Frontal cortex (tissue), 4 donors: ENCODE data around the gene GALNT18. TPM values are rescaled to one million over a fixed set of nuclear protein-coding genes. Genes with fewer than 3 reads are reported as not detected.
A peak's percentile ranks its signal among the peaks of the same experiment; 100 is the strongest.

Experiments
- DNase-seq, 2 donors: peaks; one replicate each; pipeline ENCODE4 v3.0.0; 2012; ENCODE audit warnings: low spot score in 2 of 2
- FAIRE-seq: peaks from 2 replicates; lab custom pipeline; 2012; peaks lifted over from hg19 to GRCh38; lab: Jason Lieb, UNC
- total RNA-seq: library from RNA; depleted of rRNA; stranded (reverse); fragments of >200 nt; gene quantifications from one replicate; pipeline ENCODE4 v1.2.3, GENCODE V29; 2014
- donor health status: control.
- donor health status: control.
- donor health status: control.

Gene GALNT18
- total RNA-seq, 1 donor from 2014 or later: 20.4 TPM

DNA sequence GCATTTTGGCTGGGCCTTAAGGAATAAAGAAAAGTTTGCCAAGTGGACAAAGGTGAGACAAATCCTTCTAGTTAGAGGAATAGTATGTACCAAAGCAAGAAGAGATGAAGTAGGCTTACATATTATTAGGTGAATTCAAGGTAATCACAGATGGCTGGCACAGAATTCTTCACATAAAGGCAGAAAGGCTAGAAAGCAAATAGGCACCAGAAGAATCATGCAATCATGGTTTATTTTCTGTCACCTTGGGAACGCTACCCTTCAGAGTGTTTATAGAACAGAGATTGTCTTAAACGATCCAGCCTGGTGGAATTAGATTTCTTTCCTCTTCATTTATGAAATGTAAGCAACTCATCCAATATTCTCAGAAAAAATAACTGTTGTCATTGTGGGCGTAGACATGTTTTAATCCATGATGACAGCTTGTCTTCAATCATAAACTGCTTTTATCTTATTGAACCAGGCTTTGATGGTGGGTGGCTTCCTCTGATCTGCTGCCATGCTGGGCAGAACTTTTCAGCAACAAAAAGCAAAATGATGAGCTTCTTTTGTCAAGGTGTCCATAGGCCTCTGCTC, 219.8 kb downstream of the GALNT18 start:
- no peak for DNase-seq
- FAIRE-seq: no peak

DNA sequence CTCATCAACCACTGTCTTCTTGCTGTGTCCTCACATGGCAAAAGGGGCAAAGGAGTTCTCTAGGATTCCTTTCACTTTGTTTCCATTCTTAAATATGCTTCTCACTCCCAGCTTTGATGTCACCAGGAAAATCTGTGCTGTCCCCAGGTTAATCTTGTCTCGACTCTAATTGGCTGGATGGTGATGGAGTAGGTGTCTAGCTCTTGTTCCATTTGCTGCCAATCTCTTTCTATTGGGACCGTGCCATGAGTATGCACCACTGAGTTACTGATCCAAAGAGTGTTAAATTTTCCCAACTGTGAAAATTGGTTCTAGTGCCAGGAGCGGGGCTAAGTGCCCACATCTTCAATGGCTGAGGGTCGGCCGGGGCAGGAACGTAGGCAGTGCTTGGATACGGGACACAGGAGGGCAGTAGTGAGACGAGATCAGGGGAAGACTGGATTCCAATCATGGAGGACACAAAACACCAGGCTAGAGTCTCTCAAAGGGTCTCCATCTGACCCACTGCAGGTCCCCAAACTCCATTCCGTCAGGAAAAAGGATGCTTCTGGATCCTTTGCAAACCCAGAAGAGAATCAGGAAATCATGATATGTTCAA, 221.1 kb downstream of the GALNT18 start:
- FAIRE-seq (no peak), DNase-seq (no peak)

DNA sequence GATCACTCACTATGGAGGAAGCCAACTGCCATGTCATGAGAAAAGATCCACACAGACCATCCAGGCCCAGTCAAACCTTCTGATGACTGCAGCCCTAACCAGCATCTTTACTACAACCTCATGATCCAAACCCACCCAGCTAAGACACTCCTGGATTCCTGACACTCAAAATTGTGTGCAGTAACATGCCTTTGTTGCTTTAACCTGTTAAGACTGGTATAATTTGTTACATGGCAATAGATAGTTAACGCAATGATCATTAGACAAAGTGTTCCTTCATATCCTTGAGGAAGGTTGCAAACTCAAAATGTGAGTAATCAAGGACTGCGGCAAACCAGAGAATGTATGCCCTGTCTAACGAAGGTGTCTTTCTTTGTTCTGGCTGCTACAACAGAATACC, 221.7 kb downstream of the GALNT18 start:
- no peak for FAIRE-seq

DNA sequence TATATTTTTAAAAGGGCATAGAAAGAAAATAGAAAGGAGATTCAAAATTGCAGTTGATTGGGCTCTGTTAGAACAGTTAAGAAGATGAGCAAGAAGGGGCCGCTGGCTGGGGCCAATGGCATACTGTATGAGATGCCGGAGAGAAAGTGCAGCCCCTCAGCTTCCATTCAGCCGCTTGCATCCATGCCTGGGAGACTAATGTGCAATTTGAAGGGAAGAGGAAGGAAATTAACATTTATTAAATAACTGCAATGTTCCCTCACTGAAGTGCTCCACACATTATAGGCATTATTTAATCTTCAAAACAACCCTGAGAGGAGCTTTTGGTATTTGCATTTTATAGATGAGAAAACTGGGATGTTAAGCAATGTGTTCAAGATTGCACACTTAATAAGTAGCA, 224.0 kb downstream of the GALNT18 start:
- FAIRE-seq: no peak
- no peak for DNase-seq

More for the DNA sequence above, 221.7 kb downstream of the GALNT18 start:
- no peak for DNase-seq

DNA sequence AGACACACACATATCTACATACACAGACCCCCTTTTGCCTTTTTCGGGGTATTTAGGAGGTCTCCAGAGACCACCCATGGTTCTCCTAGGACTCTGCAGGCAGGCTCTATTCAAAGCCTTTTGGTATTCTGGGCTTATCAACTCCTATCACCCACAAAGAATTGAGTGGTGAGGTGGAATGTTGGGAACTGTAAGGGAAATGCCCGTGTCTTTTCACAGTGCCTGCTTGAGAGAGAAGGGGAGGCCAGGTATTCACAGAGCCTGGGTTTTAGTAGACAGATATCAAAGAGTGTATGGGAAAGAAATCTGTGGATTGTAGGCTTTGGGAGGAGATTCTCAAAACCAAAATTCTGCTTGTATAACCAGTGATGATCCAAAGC, 224.8 kb downstream of the GALNT18 start:
- DNase-seq (no peak), FAIRE-seq (no peak)

DNA sequence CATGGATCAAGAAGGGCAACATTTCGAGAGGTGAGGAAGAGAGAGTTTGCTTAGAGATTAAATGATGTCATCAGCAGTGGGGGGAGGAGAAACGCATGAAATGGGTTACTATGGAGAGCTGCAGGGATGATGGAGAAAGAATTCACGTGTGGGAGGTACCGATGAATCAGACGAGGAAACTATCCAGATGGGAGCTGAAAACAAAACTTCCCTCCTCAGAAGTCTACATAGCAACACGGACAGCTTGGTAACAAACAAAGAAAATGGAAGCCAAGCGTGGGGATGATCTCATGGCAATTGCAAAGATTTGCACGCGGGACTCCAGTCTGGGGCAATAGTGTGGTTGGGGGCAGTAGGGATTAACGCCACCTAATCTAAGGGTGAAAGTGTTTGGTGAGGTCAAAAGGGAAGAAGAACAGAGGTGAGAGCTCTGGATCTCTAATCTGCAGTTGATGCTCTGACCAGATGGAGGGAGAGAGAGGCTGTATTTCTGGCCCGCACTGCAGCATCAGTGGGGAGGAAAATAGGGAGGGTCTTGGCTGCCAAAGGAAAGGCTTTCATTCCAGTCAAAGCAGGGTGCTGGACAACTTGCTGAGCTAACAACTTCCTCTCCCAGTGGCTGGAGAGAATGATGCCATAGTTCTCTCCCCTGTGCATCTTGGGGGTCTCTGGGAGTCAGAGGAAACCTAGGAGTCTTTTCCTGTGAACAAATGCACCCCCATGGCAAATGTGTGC, 225.3 kb downstream of the GALNT18 start:
- FAIRE-seq (no peak), DNase-seq (peak in 1 of 2 donors; percentile 25)

DNA sequence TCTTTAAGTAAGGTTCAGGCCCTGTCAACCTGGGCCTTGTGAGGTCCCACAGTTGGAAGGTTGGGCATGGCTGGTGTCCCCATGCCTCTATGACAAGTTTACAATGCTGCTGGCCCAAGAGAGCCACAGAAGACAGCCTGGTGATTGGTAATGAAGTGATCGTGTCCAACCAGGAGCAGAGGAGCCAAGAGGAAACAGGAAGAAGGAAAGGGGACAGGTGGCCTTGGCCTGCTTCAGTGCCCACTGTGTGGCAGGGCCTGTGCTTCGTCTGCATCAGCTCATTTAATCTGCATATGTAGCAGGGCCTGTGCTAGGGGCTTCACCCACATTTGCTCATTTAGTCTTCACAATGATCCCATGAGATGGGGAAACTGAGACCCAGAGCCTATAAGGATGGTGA, 226.7 kb downstream of the GALNT18 start:
- FAIRE-seq (no peak), DNase-seq (no peak)

DNA sequence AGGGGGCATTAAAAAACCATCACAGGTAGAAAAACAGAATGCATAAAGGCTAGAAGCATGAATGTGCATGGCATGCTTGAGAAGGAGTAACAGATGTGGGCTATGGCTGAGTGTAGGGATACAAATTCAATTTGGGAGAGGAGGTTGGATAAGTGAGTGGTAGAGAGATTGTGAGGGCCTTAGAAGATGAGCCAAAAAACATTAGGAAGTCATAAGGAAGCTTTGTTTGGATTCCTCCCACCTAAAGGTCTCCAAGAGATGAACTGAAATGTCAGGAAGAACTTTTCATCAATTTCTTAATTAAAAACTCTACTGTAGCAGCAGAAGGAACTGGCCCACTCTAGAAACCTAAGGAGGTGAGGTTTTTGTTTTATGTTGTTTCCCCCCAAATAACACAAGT, 227.6 kb downstream of the GALNT18 start:
- no peak for DNase-seq
- no peak for FAIRE-seq

DNA sequence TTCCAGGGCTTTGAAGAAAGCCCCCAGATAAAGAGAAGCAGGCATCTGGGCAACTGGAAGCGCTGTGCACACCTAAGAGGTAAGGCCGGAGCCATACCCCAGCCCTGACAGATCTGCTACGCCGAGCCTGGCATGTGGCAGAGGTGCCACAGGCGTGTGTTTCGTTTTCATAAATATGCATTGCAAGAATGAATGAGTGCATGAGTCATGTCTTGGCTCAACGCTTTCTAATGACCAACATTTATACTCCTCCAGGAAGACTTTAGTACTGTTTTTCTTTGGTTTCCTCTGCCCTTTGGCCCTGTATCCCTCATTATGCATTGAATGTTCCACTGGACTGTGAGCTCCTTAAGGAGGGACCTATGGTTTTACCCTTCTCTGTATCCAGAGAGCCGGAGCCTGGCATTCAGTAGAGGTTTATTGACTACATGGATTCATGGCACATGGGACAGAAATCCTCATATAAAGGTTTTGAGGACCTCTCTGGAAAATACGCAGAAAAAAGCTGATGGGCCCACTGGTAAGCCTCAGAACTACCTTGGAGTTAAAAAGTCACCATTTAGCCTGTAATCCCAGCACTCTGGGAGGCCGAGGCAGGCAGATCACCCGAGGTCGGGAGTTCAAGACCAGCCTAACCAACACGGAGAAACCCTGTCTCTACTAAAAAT, 229.9 kb downstream of the GALNT18 start:
- FAIRE-seq: no peak
- peak in 1 of 2 donors; percentile 15 for DNase-seq

DNA sequence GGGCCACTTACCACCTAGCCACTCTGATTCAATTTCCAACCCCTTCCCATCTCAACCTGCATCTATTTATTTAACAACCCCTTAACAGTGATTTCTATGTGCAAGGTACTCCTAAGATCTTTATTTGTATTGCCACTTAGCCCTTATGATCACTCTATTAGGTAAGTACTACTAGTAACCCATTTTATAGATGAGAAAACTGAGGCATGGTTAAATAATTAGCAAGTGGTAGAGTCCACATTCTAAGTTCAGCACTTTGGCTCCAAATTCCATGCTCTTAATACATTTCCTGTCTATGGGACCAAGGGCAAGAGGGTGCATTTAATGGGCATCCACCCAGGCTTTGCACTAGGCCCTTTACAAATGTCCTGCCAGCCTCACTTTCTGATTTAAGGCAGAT, 230.6 kb downstream of the GALNT18 start:
- FAIRE-seq (no peak), DNase-seq (no peak)

DNA sequence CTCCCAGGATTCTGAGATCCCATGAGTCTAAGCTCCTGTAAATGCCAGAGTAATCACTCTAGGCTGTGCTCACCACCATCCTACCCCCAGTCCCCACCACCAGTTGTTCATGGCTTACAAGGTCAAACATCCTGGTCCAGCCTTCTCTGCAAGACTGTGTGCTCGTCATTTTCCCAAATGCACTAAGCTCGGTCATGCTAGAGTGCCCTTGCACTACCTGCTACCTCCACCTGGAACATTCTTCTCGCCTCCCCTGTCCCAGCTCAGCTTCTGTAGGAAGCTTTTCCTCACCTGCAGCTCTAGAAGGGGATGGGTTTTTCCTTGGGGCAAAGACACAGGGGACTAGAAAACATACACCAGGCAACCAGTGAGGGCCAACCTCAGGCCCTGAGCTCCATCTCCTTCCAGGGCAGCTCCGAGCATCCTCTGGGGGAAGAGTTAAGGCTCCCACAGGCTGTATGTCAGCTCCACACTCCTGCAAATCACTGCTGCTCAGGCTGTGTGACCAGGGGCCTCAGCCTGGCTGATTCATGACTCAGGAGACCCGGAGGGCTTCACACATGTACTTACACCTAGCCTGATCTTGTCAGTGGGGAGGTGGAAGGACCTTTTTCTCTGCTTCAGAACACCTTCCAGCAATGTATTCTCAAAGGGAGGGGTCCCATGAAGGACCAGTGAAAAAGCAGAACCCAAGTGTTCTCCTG, 231.6 kb downstream of the GALNT18 start:
- FAIRE-seq: no peak

DNA sequence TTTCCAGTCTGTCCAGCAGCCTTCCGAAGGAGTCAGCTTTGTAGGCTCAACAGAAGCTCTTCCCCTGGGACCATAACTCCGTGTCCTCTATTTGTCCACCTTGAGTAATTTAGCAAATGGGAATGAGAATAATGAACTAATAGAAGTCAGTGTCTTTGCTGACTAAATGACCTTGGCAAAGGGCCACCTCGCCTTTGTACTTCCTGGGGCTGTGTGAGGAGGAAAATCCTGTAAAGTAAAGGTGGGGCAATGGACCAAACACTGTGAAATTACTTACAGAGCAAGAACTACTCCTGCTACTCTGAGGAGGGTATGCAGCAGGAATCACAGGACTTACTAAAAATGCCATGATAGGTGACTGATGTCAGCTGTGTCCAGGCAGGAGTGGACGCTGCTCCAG, 232.6 kb downstream of the GALNT18 start:
- DNase-seq: no peak
- FAIRE-seq: no peak

More for the DNA sequence above, 231.6 kb downstream of the GALNT18 start:
- DNase-seq: no peak

DNA sequence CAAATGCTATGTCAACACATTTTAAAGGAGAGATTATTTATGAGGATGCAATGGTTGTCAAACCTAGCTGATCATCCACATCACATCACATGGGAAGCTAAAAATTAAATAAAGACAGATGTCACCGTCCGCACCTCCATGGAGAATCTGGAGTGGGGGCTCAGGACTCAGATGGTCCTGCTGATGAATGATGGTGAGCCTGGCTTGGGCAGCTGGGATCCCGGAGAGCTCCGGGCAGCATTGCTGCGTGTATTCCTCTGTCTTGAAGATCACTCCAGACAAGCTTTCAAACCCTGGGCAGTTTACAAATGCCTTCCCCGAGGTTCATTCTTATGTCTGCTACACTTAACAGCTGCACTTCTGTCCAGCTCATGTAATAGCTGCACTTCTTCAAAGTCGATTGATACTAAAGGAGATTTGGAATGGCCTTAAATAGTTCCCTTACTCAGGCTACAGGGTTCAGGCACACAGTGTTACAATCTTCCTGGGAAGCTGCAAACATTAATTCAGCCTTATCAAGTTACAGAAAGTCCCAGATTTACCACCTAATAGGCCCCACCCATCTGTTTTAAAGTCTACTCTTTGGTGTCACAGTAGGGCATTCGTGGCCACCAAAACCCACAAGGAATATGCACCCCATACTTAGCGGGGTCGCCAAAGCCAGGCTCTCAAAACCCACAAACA, 234.0 kb downstream of the GALNT18 start:
- DNase-seq: no peak
- FAIRE-seq: no peak

DNA sequence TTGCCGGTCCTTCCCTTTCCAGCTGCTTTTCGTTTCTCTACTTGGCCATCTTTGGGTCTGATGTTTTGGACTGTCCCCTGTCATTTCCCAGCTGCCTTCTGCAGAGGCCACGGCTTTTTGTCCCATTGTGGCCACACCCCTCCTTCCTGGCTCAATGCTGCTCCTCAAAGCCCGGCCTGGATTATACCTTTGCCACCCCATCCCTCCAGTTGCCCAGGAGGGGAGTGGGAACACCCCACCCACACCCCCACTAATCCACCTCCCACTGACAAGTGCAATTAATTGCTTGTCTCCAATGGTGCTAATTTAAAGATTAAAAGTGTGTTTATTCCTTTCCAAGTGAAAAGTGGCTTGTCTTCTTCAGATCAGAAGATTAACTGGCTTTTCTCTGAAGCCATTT, 234.6 kb downstream of the GALNT18 start:
- no peak for DNase-seq
- FAIRE-seq: no peak

DNA sequence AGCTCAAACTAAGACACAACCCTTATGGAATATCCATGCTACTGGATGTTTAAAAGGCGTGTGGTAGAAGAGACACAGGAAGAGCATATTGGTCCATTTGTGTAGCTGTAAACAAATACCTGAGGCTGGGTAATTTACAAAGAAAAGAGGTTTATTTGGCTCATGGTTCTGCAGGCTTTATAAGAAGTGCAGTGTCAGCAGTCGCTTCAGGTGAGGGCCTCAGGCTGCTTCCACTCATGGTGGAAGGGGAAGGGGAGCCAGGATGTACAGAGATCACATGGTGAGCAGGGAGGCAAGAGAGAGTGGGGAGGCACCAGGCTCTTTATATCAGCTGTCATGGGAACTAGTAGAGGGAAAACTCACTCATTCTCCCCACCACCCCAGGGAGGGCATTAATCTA, 237.0 kb downstream of the GALNT18 start:
- no peak for DNase-seq
- no peak for FAIRE-seq

DNA sequence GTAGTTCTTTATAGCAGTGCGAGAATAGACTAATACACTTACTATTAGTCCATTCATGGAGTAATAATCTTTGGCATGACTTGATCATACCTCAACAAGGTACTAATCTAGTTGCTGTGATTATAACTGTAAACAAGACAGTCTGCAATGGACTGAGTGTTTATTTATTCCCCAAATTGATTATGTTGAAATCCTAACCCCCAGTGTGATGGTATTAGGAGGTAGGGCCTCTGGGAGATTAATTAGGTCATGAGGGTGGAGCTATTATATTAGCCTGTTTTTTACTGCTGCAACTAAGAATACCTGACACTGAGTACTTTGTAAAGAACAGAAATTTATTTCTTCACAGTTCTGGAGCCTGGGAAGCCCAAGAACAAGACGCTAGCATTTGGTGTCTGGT, 237.8 kb downstream of the GALNT18 start:
- DNase-seq (no peak), FAIRE-seq (no peak)

DNA sequence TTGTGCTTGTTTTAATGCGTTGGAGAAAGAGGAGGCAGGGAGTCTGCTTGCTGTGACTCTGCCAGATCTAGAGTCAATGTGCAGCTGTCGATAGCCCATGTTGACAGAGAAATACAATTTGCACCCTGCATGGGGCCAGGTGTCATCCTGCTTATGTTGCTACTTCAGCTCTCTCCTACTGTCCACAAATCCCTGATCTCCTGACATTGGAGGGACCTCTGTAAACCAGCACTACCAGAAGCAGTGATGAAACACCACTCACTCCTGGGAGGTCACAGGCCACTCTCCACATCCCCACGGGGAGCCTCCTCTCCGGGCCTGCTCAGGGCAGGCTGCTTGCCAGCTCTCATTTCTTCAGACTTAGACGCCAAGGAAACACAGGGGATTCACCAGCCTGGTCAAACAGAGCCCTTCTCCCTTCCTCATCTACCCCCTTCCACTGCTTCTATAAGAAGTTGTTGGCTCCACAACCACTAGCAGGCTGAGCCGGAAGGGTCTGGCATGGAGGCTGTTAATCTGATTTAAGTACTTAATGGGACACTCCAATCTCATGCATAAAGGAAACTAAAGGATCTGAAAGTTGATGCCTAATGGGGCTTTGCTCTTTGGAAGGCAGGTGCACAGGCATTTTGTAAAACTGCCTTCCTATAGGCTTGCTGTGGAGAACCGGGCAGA, 238.8 kb downstream of the GALNT18 start:
- DNase-seq (no peak), FAIRE-seq (no peak)

DNA sequence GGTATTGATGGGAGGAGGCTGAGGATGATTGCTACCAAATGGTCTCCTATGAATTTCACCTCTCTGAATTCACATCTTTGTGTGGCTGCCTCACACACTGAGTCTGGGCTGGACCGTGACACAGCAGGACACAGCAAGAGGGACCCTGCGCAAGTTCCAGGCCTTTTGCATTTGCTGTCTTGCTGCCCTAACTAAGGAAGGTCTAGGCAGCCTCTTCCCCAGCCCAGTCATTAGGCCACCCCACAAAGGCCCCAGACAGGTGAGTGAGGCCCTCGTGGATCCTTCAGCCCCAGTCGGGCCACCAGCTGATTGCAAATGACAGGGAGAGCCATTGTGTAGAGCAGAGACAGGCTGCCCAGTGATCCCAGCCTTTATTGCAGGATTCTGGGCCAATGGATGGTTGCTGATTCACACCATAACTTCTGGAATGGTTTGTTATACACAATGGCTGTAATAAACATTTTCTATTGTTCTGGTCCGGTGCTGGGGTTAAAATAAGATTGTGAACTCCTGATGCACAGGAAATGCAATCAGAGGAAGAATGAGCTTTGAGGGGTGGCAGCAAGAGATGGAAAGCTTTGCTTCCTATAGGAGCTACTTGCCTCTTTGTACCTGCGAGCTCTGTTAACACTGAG, 240.2 kb downstream of the GALNT18 start:
- DNase-seq (no peak), FAIRE-seq (no peak)

DNA sequence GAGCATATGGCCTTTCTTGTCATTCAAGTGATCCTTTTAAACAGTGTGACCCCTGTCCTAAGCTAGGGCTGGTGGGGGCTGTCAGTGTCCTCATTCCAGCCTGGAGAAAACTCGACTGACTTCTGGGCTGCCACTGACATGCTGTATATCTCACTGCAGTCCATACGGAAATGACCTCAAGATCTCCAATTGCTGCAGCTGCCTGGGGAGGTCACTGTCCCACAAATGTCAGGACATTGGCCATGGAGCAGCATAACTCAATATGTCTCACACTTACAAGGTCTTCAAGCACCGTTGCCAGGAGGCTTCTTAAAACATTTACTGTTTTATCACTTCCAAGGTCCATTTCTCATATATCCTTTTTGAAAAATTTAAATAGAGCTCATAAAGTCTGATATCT, 240.9 kb downstream of the GALNT18 start:
- FAIRE-seq (no peak), DNase-seq (no peak)
